GM23338 (cell line): ENCODE measurements around the gene KMT2E. TPM values are rescaled to one million over a fixed set of nuclear protein-coding genes. Genes with fewer than 3 reads are reported as not detected.

Experiments
- ATAC-seq: fragments of 200-7000 bp; cut with Tn5 transposase; 3 replicates; pipeline ENCODE4 v1.9.1; 2020
- DNase-seq: peaks from one replicate; pipeline ENCODE4 v3.0.0-alpha.2; 2015; ENCODE audit warnings: low spot score
- H2AFZ ChIP-seq: fragments of 200-600 bp; sonication (generic); 2 replicates; pipeline ENCODE4 v1.8.0; 2016; ENCODE audit warnings: antibody characterized with exemption, mild to moderate bottlenecking, moderate library complexity
- H3F3A ChIP-seq: fragments of 200-600 bp; sonication (generic); replicated peaks from 2 replicates; pipeline ENCODE4 v1.8.0; 2017; ENCODE audit warnings: antibody characterized with exemption, mixed run types, low read depth
- H3K27ac ChIP-seq: fragments of 200-600 bp; sonication (generic); 2 replicates; pipeline ENCODE4 v1.6.1; 2016; ENCODE audit warnings: low read depth
- H3K27me3 ChIP-seq: fragments of 200-600 bp; sonication (generic); 2 replicates; pipeline ENCODE4 v1.8.0; 2016; ENCODE audit warnings: mild to moderate bottlenecking, mixed run types, moderate library complexity; ENCODE audit not compliant: insufficient read depth
- H3K36me3 ChIP-seq: fragments of 200-600 bp; sonication (generic); 2 replicates; pipeline ENCODE4 v1.8.0; 2016; ENCODE audit warnings: mild to moderate bottlenecking; ENCODE audit not compliant: insufficient read depth
- H3K4me1 ChIP-seq: fragments of 200-600 bp; sonication (generic); 2 replicates; pipeline ENCODE4 v1.8.0; 2016; ENCODE audit warnings: mild to moderate bottlenecking, moderate library complexity; ENCODE audit not compliant: insufficient read depth
- H3K4me2 ChIP-seq: fragments of 200-600 bp; sonication (generic); 2 replicates; pipeline ENCODE4 v1.7.1; 2017; ENCODE audit warnings: mixed run types
- H3K4me3 ChIP-seq: fragments of 200-600 bp; sonication (generic); 2 replicates; pipeline ENCODE4 v1.6.1; 2016; ENCODE audit warnings: mixed run types
- H3K79me2 ChIP-seq: fragments of 200-600 bp; sonication (generic); replicated peaks from 2 replicates; pipeline ENCODE4 v1.8.0; 2017; ENCODE audit warnings: mild to moderate bottlenecking; ENCODE audit not compliant: insufficient read depth
- H3K9me2 ChIP-seq: fragments of 200-600 bp; sonication (generic); 2 replicates; pipeline ENCODE4 v1.8.0; 2017; ENCODE audit not compliant: insufficient read depth
- H4K20me1 ChIP-seq: fragments of 200-600 bp; sonication (generic); replicated peaks from 2 replicates; pipeline ENCODE4 v1.8.0; 2017; ENCODE audit warnings: mild to moderate bottlenecking; ENCODE audit not compliant: insufficient read depth
- H3K27ac Mint-ChIP-seq: 2 replicates; pipeline ENCODE4 v1.8.0; 2020; ENCODE audit warnings: inconsistent platforms, mild to moderate bottlenecking, moderate library complexity, mixed read lengths
- H3K27me3 Mint-ChIP-seq: 3 replicates; pipeline ENCODE4 v1.8.0; 2022; ENCODE audit warnings: low read depth, mild to moderate bottlenecking, moderate library complexity, mixed read lengths, inconsistent platforms; ENCODE audit not compliant: insufficient read depth, poor library complexity
- H3K36me3 Mint-ChIP-seq: 3 replicates; pipeline ENCODE4 v1.8.0; 2021; ENCODE audit warnings: low read depth, mild to moderate bottlenecking, inconsistent platforms, moderate library complexity, mixed read lengths
- H3K4me1 Mint-ChIP-seq: 3 replicates; pipeline ENCODE4 v1.8.0; 2020; ENCODE audit warnings: mild to moderate bottlenecking, inconsistent platforms, mixed read lengths
- H3K4me3 Mint-ChIP-seq: 3 replicates; pipeline ENCODE4 v1.8.0; 2021; ENCODE audit warnings: moderate library complexity, mild to moderate bottlenecking, inconsistent platforms, mixed read lengths
- H3K9me3 Mint-ChIP-seq: 3 replicates; pipeline ENCODE4 v1.8.0; 2020; ENCODE audit warnings: moderate library complexity, mild to moderate bottlenecking, inconsistent platforms, mixed read lengths
- CREB1 ChIP-seq: fragments of 250-450 bp; sonication (Bioruptor Pico); IDR thresholded peaks from 2 replicates; pipeline ENCODE4 v1.5.0; 2020; ENCODE audit warnings: low read depth, mild to moderate bottlenecking, moderate library complexity
- CTCF ChIP-seq, 2 experiments: fragments of 200-600 bp in 1 of 2; sonication (generic) in 1 of 2; conservative IDR thresholded peaks; 2 replicates each; pipeline versions ENCODE4 v1.5.1 to v1.6.1; 2016 to 2017; ENCODE audit warnings: antibody characterized with exemption in 2 of 2, low read depth in 2 of 2, mild to moderate bottlenecking in 2 of 2, moderate library complexity in 1 of 2
- EZH2 ChIP-seq: fragments of 200-600 bp; sonication (generic); IDR thresholded peaks from one replicate; pipeline ENCODE4 v1.8.0; 2017; ENCODE audit warnings: antibody characterized with exemption, mild to moderate bottlenecking, low read depth; ENCODE audit not compliant: unreplicated experiment
- EZH2phosphoT487 ChIP-seq: fragments of 200-600 bp; sonication (generic); IDR thresholded peaks from one replicate; pipeline ENCODE4 v1.8.1; 2018; ENCODE audit warnings: antibody characterized with exemption; ENCODE audit not compliant: unreplicated experiment
- NANOG ChIP-seq: IDR thresholded peaks from 2 replicates; pipeline ENCODE4 v1.6.1; 2016; ENCODE audit warnings: antibody characterized with exemption, borderline replicate concordance
- POLR2AphosphoS5 ChIP-seq: IDR thresholded peaks from 2 replicates; pipeline ENCODE4 v1.6.1; 2016; ENCODE audit warnings: antibody characterized with exemption, low read depth
- STAT1 ChIP-seq: IDR thresholded peaks from one replicate; pipeline ENCODE4 v1.6.1; 2016; ENCODE audit warnings: antibody characterized with exemption; ENCODE audit not compliant: unreplicated experiment
- ZNF114 ChIP-seq: fragments of 250-450 bp; sonication (Bioruptor Pico); IDR thresholded peaks from 2 replicates; pipeline ENCODE4 v1.5.0; 2020; ENCODE audit warnings: mild to moderate bottlenecking, moderate library complexity
- ZNF331 ChIP-seq: fragments of 250-450 bp; sonication (Bioruptor Pico); IDR thresholded peaks from 2 replicates; pipeline ENCODE4 v1.5.0; 2020; ENCODE audit warnings: low read depth, mild to moderate bottlenecking, moderate library complexity
- polyA plus RNA-seq: library from polyadenylated mRNA; unstranded; fragments of >200 nt; fragmentation: Nextera tagmentation; extraction: Ambion mirVana; gene quantifications from 2 replicates; pipeline ENCODE4 v1.2.1, GENCODE V29; 2016
- total RNA-seq: library from RNA; depleted of rRNA; stranded (reverse); fragments of >200 nt; shearing (Covaris generic); gene quantifications from 2 replicates; pipeline ENCODE4 v1.2.3, GENCODE V29; 2014
- TF ChIP-seq, protein P1 (sequence below): IDR thresholded peaks from 2 replicates; pipeline ENCODE4 v1.6.1; 2016; ENCODE audit warnings: antibody characterized with exemption
- TF ChIP-seq, protein P2 (sequence below): fragments of 250-450 bp; sonication (Bioruptor Pico); IDR thresholded peaks from 2 replicates; pipeline ENCODE4 v1.5.0; 2020; ENCODE audit warnings: mild to moderate bottlenecking, moderate library complexity

Gene KMT2E
- total and polyA plus RNA-seq, 2 experiments from 2014 or later = 50.2 to 70.9 TPM

- Mint-ChIP-seq H3K4me1 (peaks cover 30% of the 10 kb centered on the region), H3K36me3 (0 out of 3 replicates have a peak, but pooled peaks cover 3% of the 10 kb centered on the region), H3K27ac (no peak overlapping the region), H3K9me3 (no peaks in the 10 kb centered on the region), H3K27me3 (peaks cover 2% of the 10 kb centered on the region), H3K4me3 (no peak overlapping the region)
- peaks cover 31% of the 10 kb centered on the region for H3K4me1 ChIP-seq
- peaks cover 68% of the 10 kb centered on the region for H4K20me1 ChIP-seq
- no peaks in the 10 kb centered on the region for H3F3A ChIP-seq
- no peaks in the 10 kb centered on the region for H3K36me3 ChIP-seq
- ATAC-seq (no peak), DNase-seq (no peak)
- no peak overlapping the region for H3K27ac ChIP-seq
- no peak overlapping the region for H3K4me2 ChIP-seq
- H3K79me2 ChIP-seq = peaks cover 100% of the 10 kb centered on the region
- H2AFZ ChIP-seq = no peak overlapping the region
- H3K27me3 ChIP-seq = no peaks in the 10 kb centered on the region
- no peaks in the 10 kb centered on the region for H3K9me2 ChIP-seq
- no peak for TF ChIP-seq EZH2phosphoT487
- TF ChIP-seq POLR2AphosphoS5 = no peak
- TF ChIP-seq STAT1 = no peak
- H3K4me3 ChIP-seq = no peak overlapping the region
Measured at GRCh38 chr7:105026750-105027149, 12.7 kb downstream of the KMT2E start.

DNA sequence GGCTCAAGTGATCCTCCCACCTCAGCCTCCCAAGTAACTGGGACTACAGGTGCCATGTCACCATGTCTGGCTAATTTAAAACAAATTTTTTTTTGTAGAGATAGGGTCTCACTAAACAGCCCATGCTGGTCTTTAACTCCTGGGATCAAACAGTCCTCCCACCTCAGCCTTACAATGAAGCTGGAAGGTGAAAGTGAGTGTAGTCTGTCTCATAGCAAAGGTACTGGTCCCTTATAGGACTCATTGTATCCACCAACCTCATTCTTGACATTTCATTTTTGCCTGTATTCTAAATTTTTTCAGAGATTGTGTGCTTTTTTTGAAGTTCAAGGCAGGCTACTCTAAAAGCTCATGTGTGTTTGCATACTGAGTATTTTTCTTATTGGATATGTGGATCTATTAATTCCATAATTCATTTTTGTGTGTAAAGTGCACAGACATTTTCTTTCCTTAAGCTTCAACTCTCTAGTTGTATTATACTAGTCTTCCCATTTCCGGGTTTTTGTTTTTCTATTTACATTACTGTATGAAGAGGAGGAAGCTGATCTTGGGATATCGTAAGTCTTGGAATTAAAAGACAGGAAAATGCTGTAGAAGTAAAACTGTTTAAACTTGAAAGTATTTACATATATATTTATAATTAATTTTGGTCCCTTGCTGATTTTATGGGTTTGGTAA, 13.3 kb downstream of the KMT2E start:
- ATAC-seq = no peak
- no peak overlapping the region for H2AFZ ChIP-seq
- no peaks in the 10 kb centered on the region for H3K27me3 ChIP-seq
- no peaks in the 10 kb centered on the region for H3K9me2 ChIP-seq
- TF ChIP-seq, protein P1, sequence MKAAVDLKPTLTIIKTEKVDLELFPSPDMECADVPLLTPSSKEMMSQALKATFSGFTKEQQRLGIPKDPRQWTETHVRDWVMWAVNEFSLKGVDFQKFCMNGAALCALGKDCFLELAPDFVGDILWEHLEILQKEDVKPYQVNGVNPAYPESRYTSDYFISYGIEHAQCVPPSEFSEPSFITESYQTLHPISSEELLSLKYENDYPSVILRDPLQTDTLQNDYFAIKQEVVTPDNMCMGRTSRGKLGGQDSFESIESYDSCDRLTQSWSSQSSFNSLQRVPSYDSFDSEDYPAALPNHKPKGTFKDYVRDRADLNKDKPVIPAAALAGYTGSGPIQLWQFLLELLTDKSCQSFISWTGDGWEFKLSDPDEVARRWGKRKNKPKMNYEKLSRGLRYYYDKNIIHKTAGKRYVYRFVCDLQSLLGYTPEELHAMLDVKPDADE = no peak
- TF ChIP-seq NANOG (no peak), CTCF (conservative IDR thresholded peaks at IDR 0.05; ENCODE audit: low read depth in 2 of 2) (no peak), ZNF114 (CRISPR knock-in tag) (no peak), EZH2phosphoT487 (no peak), EZH2 (no peak), CREB1 (CRISPR knock-in tag) (no peak), ZNF331 (CRISPR knock-in tag) (no peak), STAT1 (no peak)
- TF ChIP-seq, protein P2, sequence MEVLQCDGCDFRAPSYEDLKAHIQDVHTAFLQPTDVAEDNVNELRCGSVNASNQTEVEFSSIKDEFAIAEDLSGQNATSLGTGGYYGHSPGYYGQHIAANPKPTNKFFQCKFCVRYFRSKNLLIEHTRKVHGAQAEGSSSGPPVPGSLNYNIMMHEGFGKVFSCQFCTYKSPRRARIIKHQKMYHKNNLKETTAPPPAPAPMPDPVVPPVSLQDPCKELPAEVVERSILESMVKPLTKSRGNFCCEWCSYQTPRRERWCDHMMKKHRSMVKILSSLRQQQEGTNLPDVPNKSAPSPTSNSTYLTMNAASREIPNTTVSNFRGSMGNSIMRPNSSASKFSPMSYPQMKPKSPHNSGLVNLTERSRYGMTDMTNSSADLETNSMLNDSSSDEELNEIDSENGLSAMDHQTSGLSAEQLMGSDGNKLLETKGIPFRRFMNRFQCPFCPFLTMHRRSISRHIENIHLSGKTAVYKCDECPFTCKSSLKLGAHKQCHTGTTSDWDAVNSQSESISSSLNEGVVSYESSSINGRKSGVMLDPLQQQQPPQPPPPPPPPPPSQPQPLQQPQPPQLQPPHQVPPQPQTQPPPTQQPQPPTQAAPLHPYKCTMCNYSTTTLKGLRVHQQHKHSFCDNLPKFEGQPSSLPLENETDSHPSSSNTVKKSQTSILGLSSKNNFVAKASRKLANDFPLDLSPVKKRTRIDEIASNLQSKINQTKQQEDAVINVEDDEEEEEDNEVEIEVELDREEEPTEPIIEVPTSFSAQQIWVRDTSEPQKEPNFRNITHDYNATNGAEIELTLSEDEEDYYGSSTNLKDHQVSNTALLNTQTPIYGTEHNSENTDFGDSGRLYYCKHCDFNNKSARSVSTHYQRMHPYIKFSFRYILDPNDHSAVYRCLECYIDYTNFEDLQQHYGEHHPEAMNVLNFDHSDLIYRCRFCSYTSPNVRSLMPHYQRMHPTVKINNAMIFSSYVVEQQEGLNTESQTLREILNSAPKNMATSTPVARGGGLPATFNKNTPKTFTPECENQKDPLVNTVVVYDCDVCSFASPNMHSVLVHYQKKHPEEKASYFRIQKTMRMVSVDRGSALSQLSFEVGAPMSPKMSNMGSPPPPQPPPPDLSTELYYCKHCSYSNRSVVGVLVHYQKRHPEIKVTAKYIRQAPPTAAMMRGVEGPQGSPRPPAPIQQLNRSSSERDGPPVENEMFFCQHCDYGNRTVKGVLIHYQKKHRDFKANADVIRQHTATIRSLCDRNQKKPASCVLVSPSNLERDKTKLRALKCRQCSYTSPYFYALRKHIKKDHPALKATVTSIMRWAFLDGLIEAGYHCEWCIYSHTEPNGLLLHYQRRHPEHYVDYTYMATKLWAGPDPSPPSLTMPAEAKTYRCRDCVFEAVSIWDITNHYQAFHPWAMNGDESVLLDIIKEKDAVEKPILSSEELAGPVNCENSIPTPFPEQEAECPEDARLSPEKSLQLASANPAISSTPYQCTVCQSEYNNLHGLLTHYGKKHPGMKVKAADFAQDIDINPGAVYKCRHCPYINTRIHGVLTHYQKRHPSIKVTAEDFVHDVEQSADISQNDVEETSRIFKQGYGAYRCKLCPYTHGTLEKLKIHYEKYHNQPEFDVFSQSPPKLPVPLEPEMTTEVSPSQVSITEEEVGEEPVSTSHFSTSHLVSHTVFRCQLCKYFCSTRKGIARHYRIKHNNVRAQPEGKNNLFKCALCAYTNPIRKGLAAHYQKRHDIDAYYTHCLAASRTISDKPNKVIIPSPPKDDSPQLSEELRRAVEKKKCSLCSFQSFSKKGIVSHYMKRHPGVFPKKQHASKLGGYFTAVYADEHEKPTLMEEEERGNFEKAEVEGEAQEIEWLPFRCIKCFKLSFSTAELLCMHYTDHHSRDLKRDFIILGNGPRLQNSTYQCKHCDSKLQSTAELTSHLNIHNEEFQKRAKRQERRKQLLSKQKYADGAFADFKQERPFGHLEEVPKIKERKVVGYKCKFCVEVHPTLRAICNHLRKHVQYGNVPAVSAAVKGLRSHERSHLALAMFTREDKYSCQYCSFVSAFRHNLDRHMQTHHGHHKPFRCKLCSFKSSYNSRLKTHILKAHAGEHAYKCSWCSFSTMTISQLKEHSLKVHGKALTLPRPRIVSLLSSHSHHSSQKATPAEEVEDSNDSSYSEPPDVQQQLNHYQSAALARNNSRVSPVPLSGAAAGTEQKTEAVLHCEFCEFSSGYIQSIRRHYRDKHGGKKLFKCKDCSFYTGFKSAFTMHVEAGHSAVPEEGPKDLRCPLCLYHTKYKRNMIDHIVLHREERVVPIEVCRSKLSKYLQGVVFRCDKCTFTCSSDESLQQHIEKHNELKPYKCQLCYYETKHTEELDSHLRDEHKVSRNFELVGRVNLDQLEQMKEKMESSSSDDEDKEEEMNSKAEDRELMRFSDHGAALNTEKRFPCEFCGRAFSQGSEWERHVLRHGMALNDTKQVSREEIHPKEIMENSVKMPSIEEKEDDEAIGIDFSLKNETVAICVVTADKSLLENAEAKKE = no peak
- Mint-ChIP-seq H3K9me3 (no peaks in the 10 kb centered on the region), H3K4me3 (no peak overlapping the region), H3K4me1 (peaks cover 30% of the 10 kb centered on the region), H3K27ac (no peak overlapping the region), H3K36me3 (0 out of 3 replicates have a peak, but pooled peaks cover 3% of the 10 kb centered on the region), H3K27me3 (peaks cover 2% of the 10 kb centered on the region)
- H3K36me3 ChIP-seq = no peaks in the 10 kb centered on the region
- no peak for DNase-seq
- peaks cover 100% of the 10 kb centered on the region for H3K79me2 ChIP-seq
- no peak overlapping the region for H3K4me3 ChIP-seq
- peaks cover 31% of the 10 kb centered on the region for H3K4me1 ChIP-seq
- peaks cover 68% of the 10 kb centered on the region for H4K20me1 ChIP-seq
- no peak overlapping the region for H3K27ac ChIP-seq
- no peak overlapping the region for H3K4me2 ChIP-seq
- H3F3A ChIP-seq = no peaks in the 10 kb centered on the region
